Gastrocnemius medialis (tissue), 4 donors: ENCODE data around the gene SRGAP1.

Experiments
- POLR2A ChIP-seq, 2 donors: fragments of 450-650 bp; IDR thresholded peaks; one replicate each; pipeline ENCODE4 v1.6.1; 2017; ENCODE audit warnings: antibody characterized with exemption in 2 of 2, mild to moderate bottlenecking in 2 of 2, moderate library complexity in 2 of 2
- TF ChIP-seq, protein P1 (sequence below), 5 experiments: fragments of 450-650 bp in 3 of 5; fragments of 200-600 bp in 2 of 5; sonication (generic) in 2 of 5; IDR thresholded peaks in 4 of 5; conservative IDR thresholded peaks in 1 of 5; 1 replicate in 4 of 5; 2 replicates in 1 of 5; pipeline ENCODE4 v1.5.1; 2016 to 2019; ENCODE audit warnings: antibody characterized with exemption in 5 of 5, mild to moderate bottlenecking in 3 of 5, moderate library complexity in 3 of 5

DNA sequence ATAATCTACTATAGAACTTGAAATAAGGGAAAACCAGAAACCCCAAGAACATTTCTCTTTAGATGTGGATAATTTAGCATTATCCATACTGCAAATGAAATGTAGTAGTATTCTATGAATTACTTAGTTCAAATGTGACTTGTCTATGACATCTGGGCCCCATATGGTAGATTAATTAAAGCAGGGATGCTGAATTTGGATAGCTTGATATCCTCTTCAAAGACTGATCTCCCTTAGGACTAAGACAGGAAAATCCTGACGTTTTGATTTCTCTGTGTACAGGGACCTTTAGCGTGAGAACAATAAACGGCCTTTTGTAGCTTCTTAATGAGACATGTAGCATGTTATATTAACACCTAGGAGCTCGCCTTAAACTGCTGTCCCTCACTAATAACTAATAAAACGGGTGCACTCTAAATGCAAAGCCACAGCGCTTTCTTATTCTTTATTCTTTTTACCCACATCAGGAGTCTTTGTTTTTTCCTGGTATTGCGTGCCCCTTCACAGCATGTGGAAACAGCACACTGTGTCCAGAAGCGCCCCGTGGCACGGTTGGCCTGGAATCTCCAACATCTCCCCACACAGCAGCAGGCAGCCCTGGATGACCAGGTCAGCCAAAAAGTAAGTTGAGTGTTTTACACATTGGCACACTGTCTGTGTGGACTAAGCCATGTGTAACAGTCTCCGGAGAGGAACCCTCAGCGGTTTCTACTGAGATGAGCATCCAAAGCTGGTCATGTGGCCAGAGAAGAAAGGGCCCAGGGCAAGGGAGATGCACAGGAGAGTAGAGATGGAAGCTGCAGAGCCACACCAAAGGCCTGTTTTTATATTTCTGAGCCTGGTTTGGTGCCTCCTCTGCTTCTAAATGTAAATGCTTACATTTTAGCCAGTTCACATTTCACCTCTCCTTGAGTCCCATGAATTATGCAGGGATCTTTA is 93.1 kb downstream of the SRGAP1 start:
- TF ChIP-seq, protein P1, sequence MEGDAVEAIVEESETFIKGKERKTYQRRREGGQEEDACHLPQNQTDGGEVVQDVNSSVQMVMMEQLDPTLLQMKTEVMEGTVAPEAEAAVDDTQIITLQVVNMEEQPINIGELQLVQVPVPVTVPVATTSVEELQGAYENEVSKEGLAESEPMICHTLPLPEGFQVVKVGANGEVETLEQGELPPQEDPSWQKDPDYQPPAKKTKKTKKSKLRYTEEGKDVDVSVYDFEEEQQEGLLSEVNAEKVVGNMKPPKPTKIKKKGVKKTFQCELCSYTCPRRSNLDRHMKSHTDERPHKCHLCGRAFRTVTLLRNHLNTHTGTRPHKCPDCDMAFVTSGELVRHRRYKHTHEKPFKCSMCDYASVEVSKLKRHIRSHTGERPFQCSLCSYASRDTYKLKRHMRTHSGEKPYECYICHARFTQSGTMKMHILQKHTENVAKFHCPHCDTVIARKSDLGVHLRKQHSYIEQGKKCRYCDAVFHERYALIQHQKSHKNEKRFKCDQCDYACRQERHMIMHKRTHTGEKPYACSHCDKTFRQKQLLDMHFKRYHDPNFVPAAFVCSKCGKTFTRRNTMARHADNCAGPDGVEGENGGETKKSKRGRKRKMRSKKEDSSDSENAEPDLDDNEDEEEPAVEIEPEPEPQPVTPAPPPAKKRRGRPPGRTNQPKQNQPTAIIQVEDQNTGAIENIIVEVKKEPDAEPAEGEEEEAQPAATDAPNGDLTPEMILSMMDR (IDR thresholded peaks at IDR 0.05 in 4 of 5, conservative IDR thresholded peaks at IDR 0.05 in 1 of 5), result no peak
- TF ChIP-seq POLR2A (IDR thresholded peaks at IDR 0.05), result no peak
